Fibroblast of lung (primary cell): ENCODE results near the gene ZNF749. TPM values are rescaled to one million over a fixed set of nuclear protein-coding genes. Genes with fewer than 3 reads are reported as not detected.

Experiments
- DNase-seq, 2 donors: peaks; one replicate each; pipeline versions ENCODE4 v3.0.0 to v3.0.0-alpha.2; 2010; ENCODE audit warnings: low read depth in 2 of 2
- H2AFZ ChIP-seq: 2 replicates; pipeline ENCODE4 v1.5.1; 2012; ENCODE audit warnings: low read length, control low read depth, inconsistent platforms
- H3K27ac ChIP-seq: 2 replicates; pipeline ENCODE4 v1.5.1; 2011; ENCODE audit warnings: low read length, control low read depth; ENCODE audit not compliant: insufficient read depth
- H3K27me3 ChIP-seq: 2 replicates; pipeline ENCODE4 v1.5.1; 2011; ENCODE audit warnings: mild to moderate bottlenecking, low read length; ENCODE audit not compliant: control insufficient read depth, insufficient read depth
- H3K36me3 ChIP-seq: 2 replicates; pipeline ENCODE4 v1.5.1; 2011; ENCODE audit warnings: low read length; ENCODE audit not compliant: control insufficient read depth, insufficient read depth
- H3K4me1 ChIP-seq: 2 replicates; pipeline ENCODE4 v1.5.1; 2011; ENCODE audit warnings: low read length; ENCODE audit not compliant: control insufficient read depth, insufficient read depth; ENCODE audit errors: extremely low read depth
- H3K4me2 ChIP-seq: 2 replicates; pipeline ENCODE4 v1.5.1; 2011; ENCODE audit warnings: low read length, control low read depth; ENCODE audit not compliant: insufficient read depth; ENCODE audit errors: extremely low read depth
- H3K4me3 ChIP-seq, 4 experiments: fragments of 200-600 bp in 1 of 4; sonication (generic) in 1 of 4; replicated peaks in 1 of 4; 2 replicates each; pipeline ENCODE4 v1.5.1; 2011 to 2016; ENCODE audit warnings: low read length in 4 of 4, low read depth in 3 of 4, mild to moderate bottlenecking in 3 of 4, control low read depth in 2 of 4, inconsistent platforms in 1 of 4, mixed read lengths in 1 of 4; ENCODE audit not compliant: insufficient read depth in 1 of 4; ENCODE audit errors: control extremely low read depth in 1 of 4
- H3K79me2 ChIP-seq: 2 replicates; pipeline ENCODE4 v1.5.1; 2012; ENCODE audit warnings: mild to moderate bottlenecking, low read length, inconsistent platforms; ENCODE audit not compliant: control insufficient read depth, insufficient read depth
- H3K9ac ChIP-seq: 2 replicates; pipeline ENCODE4 v1.5.1; 2011; ENCODE audit warnings: mild to moderate bottlenecking, low read length, control low read depth; ENCODE audit not compliant: insufficient read depth
- H3K9me3 ChIP-seq: 2 replicates; pipeline ENCODE4 v1.5.1; 2012; ENCODE audit warnings: low read depth, low read length; ENCODE audit not compliant: control insufficient read depth, insufficient read depth
- H4K20me1 ChIP-seq: 2 replicates; pipeline ENCODE4 v1.5.1; 2011; ENCODE audit warnings: low read length; ENCODE audit not compliant: control insufficient read depth, insufficient read depth; ENCODE audit errors: extremely low read depth
- EZH2 ChIP-seq: IDR thresholded peaks from 2 replicates; pipeline ENCODE4 v1.5.1; 2012; ENCODE audit warnings: low read length, control low read depth, mild to moderate bottlenecking; ENCODE audit errors: missing control alignments
- polyA plus RNA-seq, 2 donors: library from polyadenylated mRNA; depleted of rRNA in 1 of 2; stranded (reverse) in 1 of 2; unstranded in 1 of 2; fragments of >200 nt; gene quantifications; 2 replicates each; pipeline ENCODE4 v1.2.1, GENCODE V29; 2011 to 2012; ENCODE audit warnings: missing spikeins in 1 of 2
- total RNA-seq: library from RNA; depleted of rRNA; stranded (reverse); fragments of >200 nt; gene quantifications from 2 replicates; pipeline ENCODE4 v1.2.1, GENCODE V29; 2014
- TF ChIP-seq, protein P1 (sequence below), 2 donors: IDR thresholded peaks in 1 of 2; conservative IDR thresholded peaks in 1 of 2; 1 replicate in 1 of 2; 2 replicates in 1 of 2; pipeline ENCODE4 v1.5.1; 2011 to 2012; ENCODE audit warnings: low read length in 2 of 2, control low read depth in 1 of 2, inconsistent platforms in 1 of 2, low read depth in 1 of 2, mild to moderate bottlenecking in 1 of 2

ZNF749 gene
- total and polyA plus RNA-seq, 2 donors (not counting 1 experiment from before 2014, with no cell fraction given), result 4.7 to 10.4 TPM

DNA sequence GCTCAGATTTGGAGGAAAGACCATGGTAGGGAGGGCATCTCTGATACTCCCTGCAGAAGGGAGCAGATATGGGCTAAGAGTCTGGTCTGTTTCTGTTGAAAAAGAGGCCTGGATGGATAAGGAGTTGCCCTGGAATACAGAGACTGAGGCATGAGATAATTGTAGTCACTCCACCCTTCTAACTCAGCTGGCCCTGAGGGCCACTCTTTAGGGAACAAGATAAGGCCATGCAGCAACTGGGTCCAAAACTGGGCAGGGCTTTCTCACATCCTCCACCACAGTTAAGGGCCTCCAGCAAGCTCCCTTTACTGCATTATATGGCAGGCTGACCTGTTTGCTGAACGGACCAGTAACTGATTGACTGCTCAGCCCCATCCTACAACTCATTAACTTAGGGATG, 1.3 kb downstream of the ZNF749 start:
- H3K36me3 ChIP-seq, result no peaks in the 10 kb centered on the region
- no peak for DNase-seq
- peaks cover 5% of the 10 kb centered on the region for H3K4me1 ChIP-seq
- no peak overlapping the region for H2AFZ ChIP-seq
- no peak overlapping the region for H3K9ac ChIP-seq
- no peaks in the 10 kb centered on the region for H3K27me3 ChIP-seq
- H3K27ac ChIP-seq, result no peak overlapping the region
- no peaks in the 10 kb centered on the region for H4K20me1 ChIP-seq
- H3K9me3 ChIP-seq, result no peaks in the 10 kb centered on the region
- TF ChIP-seq EZH2, result no peak
- TF ChIP-seq, protein P1, sequence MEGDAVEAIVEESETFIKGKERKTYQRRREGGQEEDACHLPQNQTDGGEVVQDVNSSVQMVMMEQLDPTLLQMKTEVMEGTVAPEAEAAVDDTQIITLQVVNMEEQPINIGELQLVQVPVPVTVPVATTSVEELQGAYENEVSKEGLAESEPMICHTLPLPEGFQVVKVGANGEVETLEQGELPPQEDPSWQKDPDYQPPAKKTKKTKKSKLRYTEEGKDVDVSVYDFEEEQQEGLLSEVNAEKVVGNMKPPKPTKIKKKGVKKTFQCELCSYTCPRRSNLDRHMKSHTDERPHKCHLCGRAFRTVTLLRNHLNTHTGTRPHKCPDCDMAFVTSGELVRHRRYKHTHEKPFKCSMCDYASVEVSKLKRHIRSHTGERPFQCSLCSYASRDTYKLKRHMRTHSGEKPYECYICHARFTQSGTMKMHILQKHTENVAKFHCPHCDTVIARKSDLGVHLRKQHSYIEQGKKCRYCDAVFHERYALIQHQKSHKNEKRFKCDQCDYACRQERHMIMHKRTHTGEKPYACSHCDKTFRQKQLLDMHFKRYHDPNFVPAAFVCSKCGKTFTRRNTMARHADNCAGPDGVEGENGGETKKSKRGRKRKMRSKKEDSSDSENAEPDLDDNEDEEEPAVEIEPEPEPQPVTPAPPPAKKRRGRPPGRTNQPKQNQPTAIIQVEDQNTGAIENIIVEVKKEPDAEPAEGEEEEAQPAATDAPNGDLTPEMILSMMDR (conservative IDR thresholded peaks at IDR 0.05 in 1 of 2, IDR thresholded peaks at IDR 0.05 in 1 of 2; ENCODE audit: low read depth in 1 of 2, low read length in 2 of 2), result no peak
- peak overlapping the region; percentile 68 to 88 (median 78) for H3K4me3 ChIP-seq
- H3K79me2 ChIP-seq, result peaks cover 31% of the 10 kb centered on the region
- peak overlapping the region; percentile 73 for H3K4me2 ChIP-seq

- Histone ChIP-seq H2AFZ (no peak overlapping the region), H3K36me3 (no peaks in the 10 kb centered on the region), H3K27me3 (no peaks in the 10 kb centered on the region), H3K79me2 (peaks cover 33% of the 10 kb centered on the region), H3K4me1 (peaks cover 5% of the 10 kb centered on the region), H3K9me3 (no peaks in the 10 kb centered on the region), H3K27ac (no peak overlapping the region), H4K20me1 (no peaks in the 10 kb centered on the region), H3K4me3 (no peak overlapping the region), H3K4me2 (no peak overlapping the region), H3K9ac (no peak overlapping the region)
- DNase-seq, result no peak
- TF ChIP-seq EZH2, result no peak
- TF ChIP-seq, protein P1 (conservative IDR thresholded peaks at IDR 0.05 in 1 of 2, IDR thresholded peaks at IDR 0.05 in 1 of 2; ENCODE audit: low read depth in 1 of 2, low read length in 2 of 2), result no peak
Measured at GRCh38 chr19:57437931-57438330, 2.8 kb downstream of the ZNF749 start.

GRCh38 chr19:57438925-57439324, 3.8 kb downstream of the ZNF749 start:
- Histone ChIP-seq H3K4me1 (peaks cover 5% of the 10 kb centered on the region), H2AFZ (no peak overlapping the region), H3K27ac (no peak overlapping the region), H3K79me2 (peaks cover 33% of the 10 kb centered on the region), H3K4me2 (no peak overlapping the region), H3K27me3 (no peaks in the 10 kb centered on the region), H3K36me3 (no peaks in the 10 kb centered on the region), H3K9ac (no peak overlapping the region), H3K4me3 (no peak overlapping the region), H4K20me1 (no peaks in the 10 kb centered on the region), H3K9me3 (no peaks in the 10 kb centered on the region)
- TF ChIP-seq EZH2, result no peak
- TF ChIP-seq, protein P1 (conservative IDR thresholded peaks at IDR 0.05 in 1 of 2, IDR thresholded peaks at IDR 0.05 in 1 of 2; ENCODE audit: low read depth in 1 of 2, low read length in 2 of 2), result no peak
- DNase-seq, result no peak
